ENCODE results near the gene ABL2.

DNA sequence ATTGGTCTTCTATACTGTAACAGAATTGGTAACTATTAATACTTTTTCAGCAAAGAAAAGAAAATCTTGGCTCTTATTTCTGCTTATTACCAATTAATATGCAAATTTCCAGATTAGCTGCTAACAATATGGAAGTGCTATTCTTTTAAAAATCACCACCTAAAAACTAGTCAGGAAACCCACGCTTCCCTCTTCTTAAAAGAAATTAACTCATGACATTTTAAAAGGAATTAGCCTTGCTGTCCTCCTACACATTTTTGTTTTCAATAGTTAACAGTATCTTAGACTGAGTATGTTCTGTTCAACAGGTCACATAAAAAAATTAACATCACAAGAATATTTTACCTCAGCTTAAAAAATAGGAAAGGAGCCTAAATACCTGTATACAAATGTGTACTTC is 27.3 kb downstream of the ABL2 start:
- TF ChIP-seq TEAD4 (CRISPR knock-in tag; IDR thresholded peaks at IDR 0.05) (no peak), NR2C2 (CRISPR knock-in tag; IDR thresholded peaks at IDR 0.05) (no peak), NFYB (CRISPR knock-in tag; conservative IDR thresholded peaks at IDR 0.05; ENCODE audit: low read depth) (no peak), JUN (CRISPR knock-in tag; IDR thresholded peaks at IDR 0.05) (no peak)

Measured in WTC11 (cell line).